ENCODE results near the gene EPHB6. TPM values are rescaled to one million over a fixed set of nuclear protein-coding genes. Genes with fewer than 3 reads are reported as not detected.

EPHB6 gene
- total RNA-seq, 2 donors from 2014 or later: 37.1 to 84.0 TPM

GRCh38 chr7:142812437-142813215 lies 42.2 kb upstream of the EPHB6 start:
- H3K4me1 ChIP-seq: peaks cover 3% of the 10 kb centered on the region
- ATAC-seq (no peak), DNase-seq (no peak)
- intact Hi-C loops (cut with DNase I): no loop called here
- WGBS, 2 donors: 50 to 69% methylated on average over 5 to 7 of the region's 7 CpGs
- H3K9me3 ChIP-seq: no peaks in the 10 kb centered on the region
- no peaks in the 10 kb centered on the region for H3K27me3 ChIP-seq
- H3K36me3 ChIP-seq (replicated peaks in 1 of 2; ENCODE audit: insufficient read depth in 1 of 2, low read depth in 2 of 2): no peaks in the 10 kb centered on the region
- no peak overlapping the region for H3K4me3 ChIP-seq
- H3K27ac ChIP-seq: no peak overlapping the region
- no peak for TF ChIP-seq POLR2A (IDR thresholded peaks at IDR 0.05)
- TF ChIP-seq, protein P1, sequence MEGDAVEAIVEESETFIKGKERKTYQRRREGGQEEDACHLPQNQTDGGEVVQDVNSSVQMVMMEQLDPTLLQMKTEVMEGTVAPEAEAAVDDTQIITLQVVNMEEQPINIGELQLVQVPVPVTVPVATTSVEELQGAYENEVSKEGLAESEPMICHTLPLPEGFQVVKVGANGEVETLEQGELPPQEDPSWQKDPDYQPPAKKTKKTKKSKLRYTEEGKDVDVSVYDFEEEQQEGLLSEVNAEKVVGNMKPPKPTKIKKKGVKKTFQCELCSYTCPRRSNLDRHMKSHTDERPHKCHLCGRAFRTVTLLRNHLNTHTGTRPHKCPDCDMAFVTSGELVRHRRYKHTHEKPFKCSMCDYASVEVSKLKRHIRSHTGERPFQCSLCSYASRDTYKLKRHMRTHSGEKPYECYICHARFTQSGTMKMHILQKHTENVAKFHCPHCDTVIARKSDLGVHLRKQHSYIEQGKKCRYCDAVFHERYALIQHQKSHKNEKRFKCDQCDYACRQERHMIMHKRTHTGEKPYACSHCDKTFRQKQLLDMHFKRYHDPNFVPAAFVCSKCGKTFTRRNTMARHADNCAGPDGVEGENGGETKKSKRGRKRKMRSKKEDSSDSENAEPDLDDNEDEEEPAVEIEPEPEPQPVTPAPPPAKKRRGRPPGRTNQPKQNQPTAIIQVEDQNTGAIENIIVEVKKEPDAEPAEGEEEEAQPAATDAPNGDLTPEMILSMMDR (IDR thresholded peaks at IDR 0.05): no peak

DNA sequence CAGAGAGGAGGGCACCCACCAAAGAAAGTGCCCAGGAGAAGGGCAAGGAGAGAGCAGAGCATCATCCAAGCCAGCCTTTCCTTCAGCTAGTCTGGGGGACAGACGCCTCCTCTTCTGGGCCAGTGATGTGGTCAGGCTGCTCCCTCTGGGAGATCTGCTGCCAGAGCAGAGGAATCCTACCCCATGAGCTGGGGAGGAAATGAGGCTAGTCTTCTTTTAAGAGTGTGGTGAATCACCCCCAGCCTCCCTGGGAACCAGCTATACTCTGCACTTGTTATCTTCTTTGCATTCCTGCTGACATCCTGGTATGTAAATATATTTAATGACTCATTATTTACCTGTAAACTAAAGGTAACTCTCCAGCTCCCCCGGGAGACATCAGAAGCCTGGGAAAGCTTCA lies 41.6 kb upstream of the EPHB6 start:
- H3K9me3 ChIP-seq: no peaks in the 10 kb centered on the region
- TF ChIP-seq POLR2A (IDR thresholded peaks at IDR 0.05): no peak
- TF ChIP-seq, protein P1 (IDR thresholded peaks at IDR 0.05): no peak
- WGBS, 2 donors: 8 to 44% methylated on average over 1 to 2 of the region's 2 CpGs
- no peak overlapping the region for H3K27ac ChIP-seq
- H3K4me1 ChIP-seq: peaks cover 3% of the 10 kb centered on the region
- intact Hi-C loops (cut with DNase I): no loop called here
- no peaks in the 10 kb centered on the region for H3K36me3 ChIP-seq (replicated peaks in 1 of 2; ENCODE audit: insufficient read depth in 1 of 2, low read depth in 2 of 2)
- no peak overlapping the region for H3K4me3 ChIP-seq
- H3K27me3 ChIP-seq: no peaks in the 10 kb centered on the region
- peak; percentile 48 for ATAC-seq
- DNase-seq: no peak

- no peaks in the 10 kb centered on the region for H3K9me3 ChIP-seq
- 35 to 46% methylated on average over 1 of the region's 1 CpG for WGBS, 2 donors
- H3K4me3 ChIP-seq: no peak overlapping the region
- no peaks in the 10 kb centered on the region for H3K27me3 ChIP-seq
- TF ChIP-seq, protein P1 (IDR thresholded peaks at IDR 0.05): no peak
- TF ChIP-seq POLR2A (IDR thresholded peaks at IDR 0.05): no peak
- H3K27ac ChIP-seq: no peak overlapping the region
- DNase-seq: no peak
- H3K4me1 ChIP-seq: peaks cover 3% of the 10 kb centered on the region
- ATAC-seq: no peak
- intact Hi-C loops (cut with DNase I): no loop called here
- no peaks in the 10 kb centered on the region for H3K36me3 ChIP-seq (replicated peaks in 1 of 2; ENCODE audit: insufficient read depth in 1 of 2, low read depth in 2 of 2)
Measured at GRCh38 chr7:142813699-142814098, 41.2 kb upstream of the EPHB6 start.

DNA sequence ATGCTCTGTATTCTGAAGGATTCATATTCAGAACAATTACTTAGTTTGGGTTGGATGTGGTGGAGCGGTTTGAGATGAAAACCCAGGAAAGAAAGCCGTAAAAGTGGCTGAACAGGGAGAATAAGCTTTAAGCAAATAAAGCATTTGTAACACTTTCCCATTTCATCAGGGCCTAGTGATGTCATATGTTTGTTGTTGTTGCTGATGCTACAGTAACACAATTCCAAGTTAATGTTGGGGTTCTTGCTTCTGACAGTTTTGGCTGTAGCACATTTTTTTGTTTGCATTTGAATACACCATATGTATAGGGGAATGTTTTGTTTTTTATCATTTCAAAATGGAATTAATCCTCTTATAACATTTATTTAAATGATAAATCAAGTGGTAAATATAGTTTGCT lies 40.4 kb upstream of the EPHB6 start:
- no peak for DNase-seq
- H3K36me3 ChIP-seq (replicated peaks in 1 of 2; ENCODE audit: insufficient read depth in 1 of 2, low read depth in 2 of 2): no peaks in the 10 kb centered on the region
- ATAC-seq: no peak
- TF ChIP-seq, protein P1 (IDR thresholded peaks at IDR 0.05): no peak
- no peak for TF ChIP-seq POLR2A (IDR thresholded peaks at IDR 0.05)
- intact Hi-C loops (cut with DNase I): no loop called here
- H3K4me3 ChIP-seq: no peak overlapping the region
- H3K4me1 ChIP-seq: peaks cover 3% of the 10 kb centered on the region
- 71 to 78% methylated on average over 2 of the region's 2 CpGs for WGBS, 2 donors
- H3K27me3 ChIP-seq: no peaks in the 10 kb centered on the region
- H3K27ac ChIP-seq: no peak overlapping the region
- H3K9me3 ChIP-seq: no peaks in the 10 kb centered on the region

GRCh38 chr7:142815134-142815533 lies 39.7 kb upstream of the EPHB6 start:
- ATAC-seq (no peak), DNase-seq (no peak)
- intact Hi-C loops (cut with DNase I): no loop called here
- 82 to 91% methylated on average over 3 of the region's 3 CpGs for WGBS, 2 donors
- Histone ChIP-seq H3K4me3 (no peak overlapping the region), H3K36me3 (replicated peaks in 1 of 2; ENCODE audit: insufficient read depth in 1 of 2, low read depth in 2 of 2) (no peaks in the 10 kb centered on the region), H3K27ac (no peak overlapping the region), H3K4me1 (peaks cover 3% of the 10 kb centered on the region), H3K27me3 (no peaks in the 10 kb centered on the region), H3K9me3 (no peaks in the 10 kb centered on the region)
- TF ChIP-seq POLR2A (IDR thresholded peaks at IDR 0.05): no peak
- TF ChIP-seq, protein P1 (IDR thresholded peaks at IDR 0.05): no peak
